Neural cell (in vitro differentiated cells): ENCODE data around the gene SYCP1. TPM values are rescaled to one million over a fixed set of nuclear protein-coding genes. Genes with fewer than 3 reads are reported as not detected.

Experiments
- H2AFZ ChIP-seq: fragments of 200-600, 300-800 bp; sonication (generic), shearing (Covaris generic); 2 replicates; pipeline ENCODE4 v1.6.0; 2014; ENCODE audit warnings: low read depth, mild to moderate bottlenecking, antibody characterized with exemption, low read length, moderate library complexity
- H3F3A ChIP-seq: fragments of 200-600 bp; shearing (Covaris generic); 2 replicates; pipeline ENCODE4 v1.6.1; 2016; ENCODE audit warnings: mild to moderate bottlenecking, moderate library complexity, mixed read lengths, antibody characterized with exemption, low read length; ENCODE audit not compliant: insufficient read depth, poor library complexity, severe bottlenecking
- H3K27ac ChIP-seq: fragments of 200-600, 300-800 bp; sonication (generic), shearing (Covaris generic); 2 replicates; pipeline ENCODE4 v1.5.1; 2014; ENCODE audit warnings: mild to moderate bottlenecking, low read length, moderate library complexity
- H3K27me3 ChIP-seq: fragments of 300-800, 200-600 bp; sonication (generic), shearing (Covaris generic); 2 replicates; pipeline ENCODE4 v1.6.0; 2014; ENCODE audit warnings: mild to moderate bottlenecking, low read depth, low read length, moderate library complexity; ENCODE audit not compliant: insufficient read depth
- H3K36me3 ChIP-seq: fragments of 300-800, 200-600 bp; sonication (generic), shearing (Covaris generic); 2 replicates; pipeline ENCODE4 v1.5.1; 2014; ENCODE audit warnings: mild to moderate bottlenecking, antibody characterized with exemption, low read length, moderate library complexity; ENCODE audit not compliant: insufficient read depth
- H3K4me2 ChIP-seq: fragments of 300-800, 200-600 bp; sonication (generic), shearing (Covaris generic); 2 replicates; pipeline ENCODE4 v1.6.0; 2014; ENCODE audit warnings: mild to moderate bottlenecking, low read length
- H3K4me3 ChIP-seq: fragments of 300-800, 200-600 bp; sonication (generic), shearing (Covaris generic); 2 replicates; pipeline ENCODE4 v1.5.1; 2014; ENCODE audit warnings: mild to moderate bottlenecking, low read length, moderate library complexity
- H3K79me2 ChIP-seq: fragments of 200-600 bp; shearing (Covaris generic); replicated peaks from 2 replicates; pipeline ENCODE4 v1.6.0; 2014; ENCODE audit warnings: mild to moderate bottlenecking, low read length, moderate library complexity; ENCODE audit not compliant: insufficient read depth
- H3K9ac ChIP-seq: fragments of 300-800, 200-600 bp; sonication (generic), shearing (Covaris generic); 2 replicates; pipeline ENCODE4 v1.6.1; 2016; ENCODE audit warnings: mild to moderate bottlenecking, low read length, mixed read lengths
- H3K9me2 ChIP-seq: fragments of 200-600 bp; shearing (Covaris generic); 2 replicates; pipeline ENCODE4 v1.6.1; 2016; ENCODE audit warnings: mild to moderate bottlenecking, low read length, mixed read lengths; ENCODE audit not compliant: insufficient read depth
- H3K9me3 ChIP-seq: fragments of 200-600, 300-800 bp; sonication (generic), shearing (Covaris generic); 2 replicates; pipeline ENCODE4 v1.6.1; 2016; ENCODE audit warnings: mild to moderate bottlenecking, mixed run types, low read length, moderate library complexity, mixed read lengths
- H4K20me1 ChIP-seq: fragments of 200-600 bp; shearing (Covaris generic); 2 replicates; pipeline ENCODE4 v1.6.1; 2016; ENCODE audit warnings: mild to moderate bottlenecking, mixed run types; ENCODE audit not compliant: insufficient read depth
- EP300 ChIP-seq: fragments of 450-650 bp; conservative IDR thresholded peaks from 2 replicates; pipeline ENCODE4 v1.6.1; 2014; ENCODE audit warnings: antibody characterized with exemption, mild to moderate bottlenecking, moderate library complexity; ENCODE audit not compliant: poor library complexity, severe bottlenecking
- EZH2 ChIP-seq: fragments of 200-600, 300-800 bp; shearing (Covaris generic), sonication (generic); IDR thresholded peaks from 2 replicates; pipeline ENCODE4 v1.6.1; 2014; ENCODE audit warnings: antibody characterized with exemption, low read length, borderline replicate concordance, mild to moderate bottlenecking; ENCODE audit not compliant: insufficient read depth, poor library complexity, severe bottlenecking
- MXI1 ChIP-seq: fragments of 450-650 bp; conservative IDR thresholded peaks from 2 replicates; pipeline ENCODE4 v1.6.1; 2014; ENCODE audit warnings: antibody characterized with exemption, mild to moderate bottlenecking; ENCODE audit not compliant: poor library complexity, severe bottlenecking
- POLR2AphosphoS5 ChIP-seq: IDR thresholded peaks from 2 replicates; pipeline ENCODE4 v1.6.1; 2012
- RAD21 ChIP-seq: fragments of 450-650 bp; conservative IDR thresholded peaks from 2 replicates; pipeline ENCODE4 v1.6.1; 2014; ENCODE audit warnings: antibody characterized with exemption, mild to moderate bottlenecking, moderate library complexity
- SMC3 ChIP-seq: fragments of 450-650 bp; conservative IDR thresholded peaks from 2 replicates; pipeline ENCODE4 v1.6.1; 2014; ENCODE audit warnings: antibody characterized with exemption, mild to moderate bottlenecking, moderate library complexity; ENCODE audit not compliant: poor library complexity
- TAF1 ChIP-seq: IDR thresholded peaks from 2 replicates; pipeline ENCODE4 v1.6.1; 2012; ENCODE audit warnings: low read depth
- polyA plus RNA-seq: library from polyadenylated mRNA; depleted of rRNA; stranded (reverse); fragments of >200 nt; gene quantifications from 2 replicates; pipeline ENCODE4 v1.2.3, GENCODE V29; 2014
- TF ChIP-seq, protein P1 (sequence below): fragments of 450-650 bp; IDR thresholded peaks from 2 replicates; pipeline ENCODE4 v1.5.1; 2014; ENCODE audit warnings: antibody characterized with exemption, mild to moderate bottlenecking, moderate library complexity; ENCODE audit not compliant: poor library complexity, severe bottlenecking
- TF ChIP-seq, protein P2 (sequence below): IDR thresholded peaks from 2 replicates; pipeline ENCODE4 v1.6.1; 2012; ENCODE audit warnings: borderline replicate concordance

SYCP1 gene
- polyA plus RNA-seq, 1 donor from 2014 or later = not detected

DNA sequence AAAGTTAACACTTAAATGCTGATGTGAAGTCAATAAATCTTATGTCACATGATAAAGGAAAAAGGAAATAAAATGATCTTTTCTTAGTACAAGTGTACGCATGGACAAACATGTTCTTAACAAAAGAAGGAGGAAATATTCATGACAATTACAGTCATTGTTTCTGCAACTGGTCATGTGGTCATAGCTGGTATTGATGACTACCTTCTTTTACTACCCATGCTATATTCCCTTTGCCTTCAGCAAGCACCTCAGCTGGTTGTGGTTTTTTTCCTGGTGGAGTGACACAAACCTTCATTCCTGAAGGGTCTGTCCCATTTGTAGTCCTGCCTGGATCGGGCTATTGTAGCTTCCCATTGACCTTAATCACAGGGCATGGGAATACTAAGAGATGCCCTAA is 151.5 kb downstream of the SYCP1 start:
- no peaks in the 10 kb centered on the region for H3K79me2 ChIP-seq
- H3F3A ChIP-seq = no peaks in the 10 kb centered on the region
- no peaks in the 10 kb centered on the region for H3K9me2 ChIP-seq
- H2AFZ ChIP-seq = no peak overlapping the region
- TF ChIP-seq TAF1 = no peak
- TF ChIP-seq EZH2 = no peak
- no peak for TF ChIP-seq EP300
- TF ChIP-seq SMC3 = no peak
- TF ChIP-seq POLR2AphosphoS5 = no peak
- TF ChIP-seq, protein P1, sequence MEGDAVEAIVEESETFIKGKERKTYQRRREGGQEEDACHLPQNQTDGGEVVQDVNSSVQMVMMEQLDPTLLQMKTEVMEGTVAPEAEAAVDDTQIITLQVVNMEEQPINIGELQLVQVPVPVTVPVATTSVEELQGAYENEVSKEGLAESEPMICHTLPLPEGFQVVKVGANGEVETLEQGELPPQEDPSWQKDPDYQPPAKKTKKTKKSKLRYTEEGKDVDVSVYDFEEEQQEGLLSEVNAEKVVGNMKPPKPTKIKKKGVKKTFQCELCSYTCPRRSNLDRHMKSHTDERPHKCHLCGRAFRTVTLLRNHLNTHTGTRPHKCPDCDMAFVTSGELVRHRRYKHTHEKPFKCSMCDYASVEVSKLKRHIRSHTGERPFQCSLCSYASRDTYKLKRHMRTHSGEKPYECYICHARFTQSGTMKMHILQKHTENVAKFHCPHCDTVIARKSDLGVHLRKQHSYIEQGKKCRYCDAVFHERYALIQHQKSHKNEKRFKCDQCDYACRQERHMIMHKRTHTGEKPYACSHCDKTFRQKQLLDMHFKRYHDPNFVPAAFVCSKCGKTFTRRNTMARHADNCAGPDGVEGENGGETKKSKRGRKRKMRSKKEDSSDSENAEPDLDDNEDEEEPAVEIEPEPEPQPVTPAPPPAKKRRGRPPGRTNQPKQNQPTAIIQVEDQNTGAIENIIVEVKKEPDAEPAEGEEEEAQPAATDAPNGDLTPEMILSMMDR = no peak
- TF ChIP-seq RAD21 = no peak
- TF ChIP-seq, protein P2, sequence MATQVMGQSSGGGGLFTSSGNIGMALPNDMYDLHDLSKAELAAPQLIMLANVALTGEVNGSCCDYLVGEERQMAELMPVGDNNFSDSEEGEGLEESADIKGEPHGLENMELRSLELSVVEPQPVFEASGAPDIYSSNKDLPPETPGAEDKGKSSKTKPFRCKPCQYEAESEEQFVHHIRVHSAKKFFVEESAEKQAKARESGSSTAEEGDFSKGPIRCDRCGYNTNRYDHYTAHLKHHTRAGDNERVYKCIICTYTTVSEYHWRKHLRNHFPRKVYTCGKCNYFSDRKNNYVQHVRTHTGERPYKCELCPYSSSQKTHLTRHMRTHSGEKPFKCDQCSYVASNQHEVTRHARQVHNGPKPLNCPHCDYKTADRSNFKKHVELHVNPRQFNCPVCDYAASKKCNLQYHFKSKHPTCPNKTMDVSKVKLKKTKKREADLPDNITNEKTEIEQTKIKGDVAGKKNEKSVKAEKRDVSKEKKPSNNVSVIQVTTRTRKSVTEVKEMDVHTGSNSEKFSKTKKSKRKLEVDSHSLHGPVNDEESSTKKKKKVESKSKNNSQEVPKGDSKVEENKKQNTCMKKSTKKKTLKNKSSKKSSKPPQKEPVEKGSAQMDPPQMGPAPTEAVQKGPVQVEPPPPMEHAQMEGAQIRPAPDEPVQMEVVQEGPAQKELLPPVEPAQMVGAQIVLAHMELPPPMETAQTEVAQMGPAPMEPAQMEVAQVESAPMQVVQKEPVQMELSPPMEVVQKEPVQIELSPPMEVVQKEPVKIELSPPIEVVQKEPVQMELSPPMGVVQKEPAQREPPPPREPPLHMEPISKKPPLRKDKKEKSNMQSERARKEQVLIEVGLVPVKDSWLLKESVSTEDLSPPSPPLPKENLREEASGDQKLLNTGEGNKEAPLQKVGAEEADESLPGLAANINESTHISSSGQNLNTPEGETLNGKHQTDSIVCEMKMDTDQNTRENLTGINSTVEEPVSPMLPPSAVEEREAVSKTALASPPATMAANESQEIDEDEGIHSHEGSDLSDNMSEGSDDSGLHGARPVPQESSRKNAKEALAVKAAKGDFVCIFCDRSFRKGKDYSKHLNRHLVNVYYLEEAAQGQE = no peak
- TF ChIP-seq MXI1 = no peak
- no peak overlapping the region for H3K4me2 ChIP-seq
- H3K9me3 ChIP-seq = no peaks in the 10 kb centered on the region
- no peaks in the 10 kb centered on the region for H3K36me3 ChIP-seq
- H3K9ac ChIP-seq = no peak overlapping the region
- no peak overlapping the region for H3K27ac ChIP-seq
- no peaks in the 10 kb centered on the region for H3K27me3 ChIP-seq
- H4K20me1 ChIP-seq = no peaks in the 10 kb centered on the region
- H3K4me3 ChIP-seq = no peak overlapping the region

DNA sequence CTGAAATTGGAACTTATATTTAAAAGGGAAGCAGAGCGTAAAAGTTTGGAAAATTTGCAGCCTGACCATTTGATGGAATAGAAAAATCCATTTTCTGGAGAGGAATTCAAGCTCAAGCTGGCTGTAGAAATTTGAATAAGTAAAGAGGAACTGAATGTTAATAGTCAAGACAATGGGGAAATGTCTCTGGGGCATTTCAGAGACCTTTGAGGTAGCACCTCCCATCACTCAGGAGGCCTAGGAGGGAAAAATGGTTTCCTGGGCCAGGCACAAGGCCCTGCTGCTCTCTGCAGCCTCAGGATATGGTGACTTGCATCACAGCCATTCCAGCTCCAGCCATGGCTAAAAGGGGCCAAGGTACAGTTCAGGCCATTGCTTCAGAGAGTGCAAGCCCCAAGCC is 157.3 kb downstream of the SYCP1 start:
- no peaks in the 10 kb centered on the region for H3K9me2 ChIP-seq

More for the DNA sequence above, 157.3 kb downstream of the SYCP1 start:
- TF ChIP-seq MXI1 = no peak
- no peak for TF ChIP-seq POLR2AphosphoS5
- no peak for TF ChIP-seq TAF1
- TF ChIP-seq RAD21 = no peak
- no peak for TF ChIP-seq EZH2
- no peak for TF ChIP-seq SMC3
- TF ChIP-seq, protein P2 = no peak
- TF ChIP-seq EP300 = no peak
- TF ChIP-seq, protein P1 = no peak
- H3F3A ChIP-seq = no peaks in the 10 kb centered on the region
- no peaks in the 10 kb centered on the region for H4K20me1 ChIP-seq
- H3K27me3 ChIP-seq = no peaks in the 10 kb centered on the region
- no peaks in the 10 kb centered on the region for H3K79me2 ChIP-seq
- no peak overlapping the region for H3K4me3 ChIP-seq
- H3K27ac ChIP-seq = no peak overlapping the region
- H3K4me2 ChIP-seq = no peak overlapping the region
- H2AFZ ChIP-seq = no peak overlapping the region
- no peak overlapping the region for H3K9ac ChIP-seq
- H3K9me3 ChIP-seq = no peaks in the 10 kb centered on the region
- no peaks in the 10 kb centered on the region for H3K36me3 ChIP-seq
